ENCODE measurements around the gene PIH1D1. TPM values are rescaled to one million over a fixed set of nuclear protein-coding genes. Genes with fewer than 3 reads are reported as not detected.
"Not testable (repeated sequence)": the region's sequence is repeated elsewhere in the genome, so short reads cannot be mapped to it uniquely, and the experiment has no call there.

PIH1D1 gene
- total RNA-seq, 1 donor, result 80.6 TPM

DNA sequence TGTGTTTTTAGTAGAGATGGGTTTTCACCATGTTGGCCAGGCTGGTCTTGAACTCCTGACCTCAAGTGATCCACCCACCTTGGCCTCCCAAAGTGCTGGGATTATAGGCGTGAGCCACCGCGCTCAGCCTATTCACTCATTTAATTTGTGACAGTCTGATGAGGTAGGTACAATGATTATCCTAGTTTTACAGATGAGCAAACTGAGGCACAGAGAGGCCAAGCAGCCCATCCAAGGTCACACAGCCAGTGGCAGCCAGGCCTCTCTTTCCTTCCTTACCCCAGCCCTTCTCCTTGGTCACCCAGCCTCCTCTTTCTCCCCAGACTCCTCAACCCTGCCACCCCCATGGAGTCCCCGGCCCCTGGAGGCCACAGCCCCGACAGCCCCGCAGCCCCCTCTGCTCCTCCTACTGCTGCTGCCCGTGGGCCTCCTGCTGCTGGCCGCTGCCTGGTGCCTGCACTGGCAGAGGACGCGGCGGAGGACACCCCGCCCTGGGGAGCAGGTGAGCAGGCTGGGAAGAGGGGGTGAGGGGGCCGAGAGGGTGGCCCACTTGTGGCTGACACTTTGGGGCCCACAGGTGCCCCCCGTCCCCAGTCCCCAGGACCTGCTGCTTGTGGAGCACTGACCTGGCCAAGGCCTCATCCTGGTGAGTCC, 28.5 kb upstream of the PIH1D1 start:
- no peak for DNase-seq (ENCODE audit: low read depth)
- TF ChIP-seq, protein P1, sequence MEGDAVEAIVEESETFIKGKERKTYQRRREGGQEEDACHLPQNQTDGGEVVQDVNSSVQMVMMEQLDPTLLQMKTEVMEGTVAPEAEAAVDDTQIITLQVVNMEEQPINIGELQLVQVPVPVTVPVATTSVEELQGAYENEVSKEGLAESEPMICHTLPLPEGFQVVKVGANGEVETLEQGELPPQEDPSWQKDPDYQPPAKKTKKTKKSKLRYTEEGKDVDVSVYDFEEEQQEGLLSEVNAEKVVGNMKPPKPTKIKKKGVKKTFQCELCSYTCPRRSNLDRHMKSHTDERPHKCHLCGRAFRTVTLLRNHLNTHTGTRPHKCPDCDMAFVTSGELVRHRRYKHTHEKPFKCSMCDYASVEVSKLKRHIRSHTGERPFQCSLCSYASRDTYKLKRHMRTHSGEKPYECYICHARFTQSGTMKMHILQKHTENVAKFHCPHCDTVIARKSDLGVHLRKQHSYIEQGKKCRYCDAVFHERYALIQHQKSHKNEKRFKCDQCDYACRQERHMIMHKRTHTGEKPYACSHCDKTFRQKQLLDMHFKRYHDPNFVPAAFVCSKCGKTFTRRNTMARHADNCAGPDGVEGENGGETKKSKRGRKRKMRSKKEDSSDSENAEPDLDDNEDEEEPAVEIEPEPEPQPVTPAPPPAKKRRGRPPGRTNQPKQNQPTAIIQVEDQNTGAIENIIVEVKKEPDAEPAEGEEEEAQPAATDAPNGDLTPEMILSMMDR (IDR thresholded peaks at IDR 0.05; ENCODE audit: insufficient read depth, low read length), result no peak
- H3K4me3 ChIP-seq (ENCODE audit: low read depth, low read length), result no peak overlapping the region

DNA sequence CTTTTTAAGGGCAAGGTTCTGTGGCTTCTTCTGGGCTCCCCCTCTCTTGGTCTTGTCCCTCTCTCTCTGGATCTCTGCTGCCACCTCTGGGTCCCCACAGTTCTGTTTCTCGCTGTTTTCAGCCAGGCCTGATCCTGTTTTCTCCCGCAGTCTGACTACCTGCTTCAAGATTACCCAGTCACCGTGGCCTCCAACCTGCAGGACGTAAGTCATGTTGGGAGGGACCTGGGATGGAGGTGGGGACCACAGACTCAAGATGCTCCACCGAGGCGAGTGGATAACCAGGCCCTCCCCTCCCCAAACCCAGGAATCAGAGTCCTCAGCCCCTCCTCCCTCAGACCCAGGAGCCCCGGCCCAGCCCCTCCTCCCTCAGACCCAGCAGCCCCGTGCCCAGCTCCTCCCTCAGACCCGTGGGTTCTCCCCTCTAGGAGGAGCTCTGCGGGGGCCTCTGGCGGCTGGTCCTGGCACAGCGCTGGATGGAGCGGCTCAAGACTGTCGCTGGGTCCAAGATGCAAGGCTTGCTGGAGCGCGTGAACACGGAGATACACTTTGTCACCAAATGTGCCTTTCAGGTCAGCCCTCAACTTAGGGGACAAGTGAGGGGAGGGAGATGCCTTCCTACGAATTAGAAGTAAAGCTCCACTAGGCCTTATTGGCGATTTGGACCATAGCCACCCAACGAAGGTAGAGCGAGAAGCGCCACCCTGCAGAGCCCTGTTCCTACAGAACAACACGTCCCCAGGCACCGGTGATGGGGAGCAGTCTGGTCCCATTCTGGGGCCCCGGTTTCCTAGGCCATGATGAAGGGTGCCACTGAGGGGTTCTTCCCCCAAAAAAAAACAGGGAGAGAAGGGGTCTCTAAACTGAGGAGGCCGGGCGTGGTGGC, 24.6 kb upstream of the PIH1D1 start:
- DNase-seq (ENCODE audit: low read depth), result no peak
- TF ChIP-seq, protein P1 (IDR thresholded peaks at IDR 0.05; ENCODE audit: insufficient read depth, low read length), result peak; percentile 58
- no peak overlapping the region for H3K4me3 ChIP-seq (ENCODE audit: low read depth, low read length)

DNA sequence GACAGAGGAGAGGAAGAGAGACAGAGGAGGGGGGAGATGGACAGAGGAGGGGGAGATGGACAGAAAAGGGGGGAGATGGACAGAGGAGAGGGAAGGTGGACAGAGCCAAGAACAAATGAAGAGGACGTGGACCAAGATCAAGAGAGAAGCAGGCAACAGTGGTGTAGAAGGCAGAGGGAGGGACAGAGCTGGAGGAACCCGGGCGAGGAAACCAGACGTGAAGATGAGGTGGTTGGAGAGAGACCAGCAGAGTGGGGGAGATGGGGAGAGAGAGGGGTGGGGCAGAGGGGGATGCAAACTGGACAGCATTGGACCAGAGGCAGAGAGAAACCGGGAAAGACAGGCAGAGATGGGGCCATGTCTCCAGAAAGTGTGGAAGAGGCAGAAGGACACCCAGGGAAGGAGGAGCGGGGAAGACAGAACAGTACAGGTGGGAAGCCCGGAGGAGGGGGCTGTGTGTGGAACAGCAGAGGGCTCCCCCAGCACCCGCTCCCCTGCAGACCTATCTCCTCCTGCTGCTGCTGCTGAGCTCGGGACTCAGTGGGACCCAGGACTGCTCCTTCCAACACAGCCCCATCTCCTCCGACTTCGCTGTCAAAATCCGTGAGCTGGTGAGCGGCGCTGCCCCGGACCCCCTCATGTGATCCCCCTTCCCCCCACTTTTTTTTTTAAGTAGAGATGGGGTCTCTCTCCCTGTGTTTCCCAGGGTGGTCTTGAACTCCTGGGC, 23.7 kb upstream of the PIH1D1 start:
- TF ChIP-seq, protein P1 (IDR thresholded peaks at IDR 0.05; ENCODE audit: insufficient read depth, low read length), result no peak
- H3K4me3 ChIP-seq (ENCODE audit: low read depth, low read length), result peak overlapping the region; percentile 72
- DNase-seq (ENCODE audit: low read depth), result no peak

DNA sequence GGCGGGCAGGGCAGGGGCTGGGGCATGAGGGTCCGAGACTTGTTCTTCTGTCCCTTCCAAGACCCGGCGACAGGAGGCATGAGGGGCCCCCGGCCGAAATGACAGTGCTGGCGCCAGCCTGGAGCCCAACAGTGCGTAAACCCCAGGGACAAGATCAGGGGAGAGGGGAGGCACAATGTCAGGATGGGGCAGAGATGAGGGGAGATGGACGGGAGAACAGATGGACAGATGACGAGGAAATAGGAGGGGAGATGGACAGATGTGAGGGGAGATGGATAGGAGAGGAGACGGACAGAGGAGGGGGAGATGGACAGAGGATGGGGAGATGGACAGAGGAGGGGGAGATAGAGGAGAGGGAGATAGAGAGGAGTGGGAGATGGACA, 22.9 kb upstream of the PIH1D1 start:
- H3K4me3 ChIP-seq (ENCODE audit: low read depth, low read length), result peak overlapping the region; percentile 72
- TF ChIP-seq, protein P1 (IDR thresholded peaks at IDR 0.05; ENCODE audit: insufficient read depth, low read length), result no peak
- no peak for DNase-seq (ENCODE audit: low read depth)

DNA sequence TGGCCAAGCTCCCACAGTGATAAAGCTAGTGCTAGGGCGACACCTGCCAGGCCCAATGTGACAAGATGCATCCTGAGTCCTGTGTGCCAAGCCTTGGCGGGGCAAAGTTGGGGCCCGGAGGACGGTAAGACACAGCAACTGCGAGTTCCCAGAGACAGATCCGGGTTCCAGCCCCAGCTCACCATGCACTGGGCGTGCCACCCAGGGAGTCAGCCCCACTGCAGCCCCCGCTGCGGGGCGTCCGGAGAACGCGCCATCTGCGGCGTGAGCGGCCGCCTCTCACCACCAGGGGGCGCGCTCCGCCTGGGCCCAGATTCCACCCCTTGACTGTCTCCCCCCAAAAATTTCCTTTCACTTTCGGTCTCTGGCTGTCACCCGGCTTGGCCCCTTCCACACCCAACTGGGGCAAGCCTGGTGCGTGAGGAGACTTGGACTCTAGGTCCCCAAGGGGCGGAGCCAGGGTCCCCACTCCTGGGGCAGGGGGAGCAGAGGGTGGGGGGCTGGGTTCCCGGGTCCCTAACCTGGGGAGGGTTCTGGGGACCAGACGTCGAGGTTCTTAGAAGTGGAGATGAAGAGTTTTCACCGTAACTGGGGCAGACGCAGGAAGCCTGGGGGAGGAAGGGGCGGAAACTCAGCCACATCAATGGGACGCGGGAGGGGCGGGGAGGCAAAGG, 22.4 kb upstream of the PIH1D1 start, which contains the start of gene FLT3LG:
FLT3LG (plus strand) TSS at position 348 of the 674 bp plus-strand sequence. CDS start 425 bp downstream, outside the sequence.
- peak within 1 kb of the TSS; percentile 72 for H3K4me3 ChIP-seq (ENCODE audit: low read depth, low read length)
- TF ChIP-seq, protein P1 (IDR thresholded peaks at IDR 0.05; ENCODE audit: insufficient read depth, low read length), result peak; percentile 92
- DNase-seq (ENCODE audit: low read depth), result peak; percentile 77

DNA sequence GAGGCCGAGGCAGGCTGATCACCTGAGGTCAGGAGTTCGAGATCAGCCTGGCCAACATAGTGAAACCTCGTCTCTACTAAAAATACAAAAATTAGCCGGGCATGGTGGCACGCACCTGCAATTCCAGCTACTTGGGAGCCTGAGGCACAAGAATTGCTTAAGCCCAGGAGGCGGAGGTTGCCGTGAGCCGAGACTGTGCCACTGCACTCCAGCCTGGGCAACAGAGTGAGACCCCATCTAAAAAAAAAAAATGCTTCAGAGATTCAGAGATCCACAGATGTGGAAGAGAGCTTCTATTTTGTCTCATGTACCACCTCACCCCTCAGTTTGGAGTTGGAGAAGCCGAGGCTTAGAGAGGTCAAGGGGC, 21.9 kb upstream of the PIH1D1 start:
- DNase-seq (ENCODE audit: low read depth), result not testable (repeated sequence)

More for the DNA sequence above, 21.9 kb upstream of the PIH1D1 start:
- H3K4me3 ChIP-seq (ENCODE audit: low read depth, low read length), result peak overlapping the region; percentile 72
